Measurements from ENCODE around the gene GLCCI1.

DNA sequence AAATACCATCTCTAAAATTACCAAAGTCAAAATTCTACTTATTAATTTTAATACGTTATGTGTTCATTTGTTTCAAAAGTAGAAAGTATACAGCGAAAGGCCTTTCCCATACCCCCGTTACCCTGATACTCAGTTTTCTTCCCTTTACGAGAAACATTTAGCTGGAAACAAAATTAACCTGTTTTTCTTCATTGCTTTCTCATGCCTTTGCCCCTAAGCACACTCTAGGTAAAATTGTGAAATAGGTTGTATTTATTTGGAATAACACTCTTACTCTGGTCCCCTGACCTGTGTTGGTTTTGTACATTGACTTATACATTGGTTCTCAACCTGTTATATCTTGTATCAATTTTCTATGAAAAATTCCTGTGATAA lies 47.1 kb downstream of the GLCCI1 start:
- TF ChIP-seq POLR2A (IDR thresholded peaks at IDR 0.05), result no peak
- no peak for TF ChIP-seq POLR2AphosphoS5 (IDR thresholded peaks at IDR 0.05)
- TF ChIP-seq, protein P1, sequence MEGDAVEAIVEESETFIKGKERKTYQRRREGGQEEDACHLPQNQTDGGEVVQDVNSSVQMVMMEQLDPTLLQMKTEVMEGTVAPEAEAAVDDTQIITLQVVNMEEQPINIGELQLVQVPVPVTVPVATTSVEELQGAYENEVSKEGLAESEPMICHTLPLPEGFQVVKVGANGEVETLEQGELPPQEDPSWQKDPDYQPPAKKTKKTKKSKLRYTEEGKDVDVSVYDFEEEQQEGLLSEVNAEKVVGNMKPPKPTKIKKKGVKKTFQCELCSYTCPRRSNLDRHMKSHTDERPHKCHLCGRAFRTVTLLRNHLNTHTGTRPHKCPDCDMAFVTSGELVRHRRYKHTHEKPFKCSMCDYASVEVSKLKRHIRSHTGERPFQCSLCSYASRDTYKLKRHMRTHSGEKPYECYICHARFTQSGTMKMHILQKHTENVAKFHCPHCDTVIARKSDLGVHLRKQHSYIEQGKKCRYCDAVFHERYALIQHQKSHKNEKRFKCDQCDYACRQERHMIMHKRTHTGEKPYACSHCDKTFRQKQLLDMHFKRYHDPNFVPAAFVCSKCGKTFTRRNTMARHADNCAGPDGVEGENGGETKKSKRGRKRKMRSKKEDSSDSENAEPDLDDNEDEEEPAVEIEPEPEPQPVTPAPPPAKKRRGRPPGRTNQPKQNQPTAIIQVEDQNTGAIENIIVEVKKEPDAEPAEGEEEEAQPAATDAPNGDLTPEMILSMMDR (IDR thresholded peaks at IDR 0.05 in 8 of 11, conservative IDR thresholded peaks at IDR 0.05 in 3 of 11), result no peak

Measured in spleen (tissue), 7 donors.